Measurements from ENCODE around the gene SFTA2.

Gene SFTA2

GRCh38 chr6:30893001-30893591 lies 38.9 kb downstream of the SFTA2 start:
- Histone ChIP-seq H3K4me1 (ENCODE audit: control insufficient read depth, insufficient read depth, low read length) (peaks cover 26% of the 10 kb centered on the region), H3K36me3 (ENCODE audit: control insufficient read depth, insufficient read depth, low read length) (peaks cover 84% of the 10 kb centered on the region), H3K9me3 (ENCODE audit: control insufficient read depth, low read length) (no peaks in the 10 kb centered on the region), H3K27ac (ENCODE audit: insufficient read depth, low read depth, low read length, poor library complexity, severe bottlenecking) (no peak overlapping the region), H3K27me3 (ENCODE audit: control insufficient read depth, insufficient read depth, low read length, poor library complexity, severe bottlenecking) (no peaks in the 10 kb centered on the region), H3K4me3 (ENCODE audit: insufficient read depth, low read depth, low read length) (no peak overlapping the region)
- 88 to 89% methylated on average over 16 of the region's 16 CpGs for WGBS, 2 experiments

GRCh38 chr6:30891816-30892538 lies 40.0 kb downstream of the SFTA2 start:
- Histone ChIP-seq H3K27me3 (ENCODE audit: control insufficient read depth, insufficient read depth, low read length, poor library complexity, severe bottlenecking) (no peaks in the 10 kb centered on the region), H3K36me3 (ENCODE audit: control insufficient read depth, insufficient read depth, low read length) (peaks cover 77% of the 10 kb centered on the region), H3K9me3 (ENCODE audit: control insufficient read depth, low read length) (no peaks in the 10 kb centered on the region), H3K27ac (ENCODE audit: insufficient read depth, low read depth, low read length, poor library complexity, severe bottlenecking) (no peak overlapping the region), H3K4me3 (ENCODE audit: insufficient read depth, low read depth, low read length) (no peak overlapping the region), H3K4me1 (ENCODE audit: control insufficient read depth, insufficient read depth, low read length) (peaks cover 33% of the 10 kb centered on the region)
- 92 to 95% methylated on average over 21 of the region's 21 CpGs for WGBS, 2 experiments

GRCh38 chr6:30891450-30891723 lies 40.6 kb downstream of the SFTA2 start:
- peaks cover 38% of the 10 kb centered on the region for H3K4me1 ChIP-seq (ENCODE audit: control insufficient read depth, insufficient read depth, low read length)
- 95% methylated on average over 4 of the region's 4 CpGs for WGBS, 2 experiments
- peaks cover 71% of the 10 kb centered on the region for H3K36me3 ChIP-seq (ENCODE audit: control insufficient read depth, insufficient read depth, low read length)
- no peak overlapping the region for H3K4me3 ChIP-seq (ENCODE audit: insufficient read depth, low read depth, low read length)
- H3K27me3 ChIP-seq (ENCODE audit: control insufficient read depth, insufficient read depth, low read length, poor library complexity, severe bottlenecking), result no peaks in the 10 kb centered on the region
- H3K27ac ChIP-seq (ENCODE audit: insufficient read depth, low read depth, low read length, poor library complexity, severe bottlenecking), result no peak overlapping the region
- H3K9me3 ChIP-seq (ENCODE audit: control insufficient read depth, low read length), result no peaks in the 10 kb centered on the region

GRCh38 chr6:30890646-30891449 lies 41.1 kb downstream of the SFTA2 start:
- Histone ChIP-seq H3K4me3 (ENCODE audit: insufficient read depth, low read depth, low read length) (no peak overlapping the region), H3K9me3 (ENCODE audit: control insufficient read depth, low read length) (no peaks in the 10 kb centered on the region), H3K4me1 (ENCODE audit: control insufficient read depth, insufficient read depth, low read length) (peaks cover 38% of the 10 kb centered on the region), H3K27ac (ENCODE audit: insufficient read depth, low read depth, low read length, poor library complexity, severe bottlenecking) (no peak overlapping the region), H3K36me3 (ENCODE audit: control insufficient read depth, insufficient read depth, low read length) (peaks cover 67% of the 10 kb centered on the region), H3K27me3 (ENCODE audit: control insufficient read depth, insufficient read depth, low read length, poor library complexity, severe bottlenecking) (no peaks in the 10 kb centered on the region)
- WGBS, 2 experiments, result 88% methylated on average over 12 of the region's 12 CpGs

- Histone ChIP-seq H3K4me3 (ENCODE audit: insufficient read depth, low read depth, low read length) (no peak overlapping the region), H3K9me3 (ENCODE audit: control insufficient read depth, low read length) (no peaks in the 10 kb centered on the region), H3K4me1 (ENCODE audit: control insufficient read depth, insufficient read depth, low read length) (peaks cover 34% of the 10 kb centered on the region), H3K36me3 (ENCODE audit: control insufficient read depth, insufficient read depth, low read length) (peaks cover 59% of the 10 kb centered on the region), H3K27ac (ENCODE audit: insufficient read depth, low read depth, low read length, poor library complexity, severe bottlenecking) (no peak overlapping the region), H3K27me3 (ENCODE audit: control insufficient read depth, insufficient read depth, low read length, poor library complexity, severe bottlenecking) (no peaks in the 10 kb centered on the region)
- 87 to 90% methylated on average over 14 of the region's 14 CpGs for WGBS, 2 experiments
These were observed 41.9 kb downstream of the SFTA2 start for GRCh38 chr6:30889921-30890645.

GRCh38 chr6:30889496-30889885 lies 42.5 kb downstream of the SFTA2 start:
- no peaks in the 10 kb centered on the region for H3K27me3 ChIP-seq (ENCODE audit: control insufficient read depth, insufficient read depth, low read length, poor library complexity, severe bottlenecking)
- no peaks in the 10 kb centered on the region for H3K9me3 ChIP-seq (ENCODE audit: control insufficient read depth, low read length)
- WGBS, 2 experiments, result 81 to 83% methylated on average over 4 of the region's 4 CpGs
- H3K36me3 ChIP-seq (ENCODE audit: control insufficient read depth, insufficient read depth, low read length), result peaks cover 55% of the 10 kb centered on the region
- peaks cover 34% of the 10 kb centered on the region for H3K4me1 ChIP-seq (ENCODE audit: control insufficient read depth, insufficient read depth, low read length)
- no peak overlapping the region for H3K4me3 ChIP-seq (ENCODE audit: insufficient read depth, low read depth, low read length)
- H3K27ac ChIP-seq (ENCODE audit: insufficient read depth, low read depth, low read length, poor library complexity, severe bottlenecking), result no peak overlapping the region

GRCh38 chr6:30888816-30889495 lies 43.0 kb downstream of the SFTA2 start:
- Histone ChIP-seq H3K4me3 (ENCODE audit: insufficient read depth, low read depth, low read length) (no peak overlapping the region), H3K4me1 (ENCODE audit: control insufficient read depth, insufficient read depth, low read length) (peaks cover 34% of the 10 kb centered on the region), H3K9me3 (ENCODE audit: control insufficient read depth, low read length) (no peaks in the 10 kb centered on the region), H3K27me3 (ENCODE audit: control insufficient read depth, insufficient read depth, low read length, poor library complexity, severe bottlenecking) (no peaks in the 10 kb centered on the region), H3K36me3 (ENCODE audit: control insufficient read depth, insufficient read depth, low read length) (peaks cover 50% of the 10 kb centered on the region), H3K27ac (ENCODE audit: insufficient read depth, low read depth, low read length, poor library complexity, severe bottlenecking) (no peak overlapping the region)
- WGBS, 2 experiments, result 94 to 95% methylated on average over 18 of the region's 18 CpGs

GRCh38 chr6:30887901-30888815 lies 43.8 kb downstream of the SFTA2 start:
- Histone ChIP-seq H3K27me3 (ENCODE audit: control insufficient read depth, insufficient read depth, low read length, poor library complexity, severe bottlenecking) (no peaks in the 10 kb centered on the region), H3K4me3 (ENCODE audit: insufficient read depth, low read depth, low read length) (no peak overlapping the region), H3K9me3 (ENCODE audit: control insufficient read depth, low read length) (no peaks in the 10 kb centered on the region), H3K36me3 (ENCODE audit: control insufficient read depth, insufficient read depth, low read length) (peaks cover 43% of the 10 kb centered on the region), H3K4me1 (ENCODE audit: control insufficient read depth, insufficient read depth, low read length) (peaks cover 34% of the 10 kb centered on the region), H3K27ac (ENCODE audit: insufficient read depth, low read depth, low read length, poor library complexity, severe bottlenecking) (no peak overlapping the region)
- WGBS, 2 experiments, result 79 to 83% methylated on average over 6 of the region's 6 CpGs

- H3K9me3 ChIP-seq (ENCODE audit: control insufficient read depth, low read length), result no peaks in the 10 kb centered on the region
These were observed 45.1 kb downstream of the SFTA2 start for GRCh38 chr6:30886897-30887255.

More at GRCh38 chr6:30886897-30887255, 45.1 kb downstream of the SFTA2 start:
- H3K27me3 ChIP-seq (ENCODE audit: control insufficient read depth, insufficient read depth, low read length, poor library complexity, severe bottlenecking), result no peaks in the 10 kb centered on the region
- H3K4me1 ChIP-seq (ENCODE audit: control insufficient read depth, insufficient read depth, low read length), result peaks cover 31% of the 10 kb centered on the region
- peak overlapping the region; percentile 96 for H3K27ac ChIP-seq (ENCODE audit: insufficient read depth, low read depth, low read length, poor library complexity, severe bottlenecking)
- H3K4me3 ChIP-seq (ENCODE audit: insufficient read depth, low read depth, low read length), result peak overlapping the region; percentile 55
- H3K36me3 ChIP-seq (ENCODE audit: control insufficient read depth, insufficient read depth, low read length), result peaks cover 32% of the 10 kb centered on the region
